ENCODE measurements around the gene HABP4.

The HABP4 gene

GRCh38 chr9:96449845-96450612, at the start of gene HABP4:
TSS of gene HABP4 (plus strand) at chr9:96450169. CDS start at chr9:96450280, 111 bp downstream.
- DNase-seq = peak; percentile 98

GRCh38 chr9:96408409-96409280, 41.3 kb upstream of the HABP4 start:
- no peak for DNase-seq

GRCh38 chr9:96411129-96411838, 38.7 kb upstream of the HABP4 start:
- no peak for DNase-seq

- DNase-seq = no peak
Observed at GRCh38 chr9:96412174-96412913, 37.6 kb upstream of the HABP4 start.

- DNase-seq = no peak
Observed at GRCh38 chr9:96413302-96414221, 36.4 kb upstream of the HABP4 start.

GRCh38 chr9:96417051-96417586, 32.9 kb upstream of the HABP4 start:
- DNase-seq = peak; percentile 96

GRCh38 chr9:96417661-96418082, 32.3 kb upstream of the HABP4 start:
- peak; percentile 78 for DNase-seq

GRCh38 chr9:96418083-96418919, 31.7 kb upstream of the HABP4 start, which contains the start of gene ZNF367:
TSS of gene ZNF367 (minus strand) at chr9:96418370. CDS start at chr9:96418032, 338 bp downstream.
- DNase-seq = peak; percentile 94

GRCh38 chr9:96418920-96419690, 30.9 kb upstream of the HABP4 start:
- peak; percentile 79 for DNase-seq

GRCh38 chr9:96419691-96419969, 30.3 kb upstream of the HABP4 start:
- no peak for DNase-seq

- no peak for DNase-seq
Observed at GRCh38 chr9:96420468-96421219, 29.3 kb upstream of the HABP4 start.

GRCh38 chr9:96423322-96423984, 26.5 kb upstream of the HABP4 start:
- DNase-seq = no peak

- no peak for DNase-seq
Observed at GRCh38 chr9:96423985-96424336, 26.0 kb upstream of the HABP4 start.

- DNase-seq = no peak
Observed at GRCh38 chr9:96425500-96426169, 24.3 kb upstream of the HABP4 start.

- no peak for DNase-seq
Observed at GRCh38 chr9:96429732-96430131, 20.2 kb upstream of the HABP4 start.

GRCh38 chr9:96430377-96430776, 19.6 kb upstream of the HABP4 start:
- DNase-seq = no peak

- DNase-seq = no peak
Observed at GRCh38 chr9:96435345-96435744, 14.6 kb upstream of the HABP4 start.

GRCh38 chr9:96436063-96436455, 13.9 kb upstream of the HABP4 start:
- DNase-seq = no peak
